ACC112 (cell line): ENCODE data around the gene VSX2.

ENCODE experiments used
- H2AFZ ChIP-seq: fragments of 200-600 bp; sonication (generic); one replicate; pipeline ENCODE4 v1.6.0; 2017; ENCODE audit warnings: antibody characterized with exemption, low read length; ENCODE audit not compliant: unreplicated experiment
- H3K27ac ChIP-seq: fragments of 200-600 bp; sonication (generic); 2 replicates; pipeline ENCODE4 v1.5.1; 2014; ENCODE audit warnings: low read depth, mild to moderate bottlenecking, antibody characterized with exemption, low read length, moderate library complexity
- H3K27me3 ChIP-seq: fragments of 200-600 bp; sonication (generic); 2 replicates; pipeline ENCODE4 v1.6.1; 2014; ENCODE audit warnings: mild to moderate bottlenecking, antibody characterized with exemption, low read length, moderate library complexity, mixed read lengths; ENCODE audit not compliant: insufficient read depth
- H3K36me3 ChIP-seq: fragments of 200-600 bp; sonication (generic); 2 replicates; pipeline ENCODE4 v1.6.1; 2016; ENCODE audit warnings: mild to moderate bottlenecking, antibody characterized with exemption, low read length, moderate library complexity, mixed read lengths; ENCODE audit not compliant: insufficient read depth
- H3K4me1 ChIP-seq: fragments of 200-600 bp; sonication (generic); one replicate; pipeline ENCODE4 v1.6.1; 2016; ENCODE audit warnings: low read length, mixed read lengths; ENCODE audit not compliant: insufficient read depth, unreplicated experiment, control insufficient read depth
- H3K4me3 ChIP-seq: fragments of 200-600 bp; sonication (generic); 2 replicates; pipeline ENCODE4 v1.5.1; 2014; ENCODE audit warnings: mild to moderate bottlenecking, low read depth, low read length
- H3K79me2 ChIP-seq: fragments of 200-600 bp; sonication (generic); one replicate; pipeline ENCODE4 v1.6.0; 2016; ENCODE audit warnings: low read length; ENCODE audit not compliant: control insufficient read depth, unreplicated experiment, insufficient read depth

The VSX2 gene

DNA sequence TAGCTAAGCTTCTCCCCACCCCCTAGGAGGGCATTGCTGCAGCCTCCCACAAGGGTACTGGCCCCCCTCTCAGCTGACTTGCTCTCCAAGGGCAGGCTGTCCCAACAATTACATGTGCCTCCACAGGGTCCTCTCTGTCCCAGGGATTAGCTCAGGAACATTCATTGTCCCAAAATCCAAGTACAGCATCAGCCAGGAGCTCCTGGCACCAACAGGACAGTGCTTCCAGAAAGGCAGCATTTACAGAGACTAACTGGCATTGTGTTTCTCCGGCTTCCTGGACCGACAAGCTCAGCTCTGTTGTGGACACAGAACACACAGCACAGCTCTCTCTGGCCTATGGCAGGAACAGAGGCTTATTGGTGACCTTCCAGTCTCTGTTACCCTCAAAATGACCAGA lies 41.8 kb downstream of the VSX2 start:
- H3K27me3 ChIP-seq, result no peaks in the 10 kb centered on the region
- H3K27ac ChIP-seq, result no peak overlapping the region
- H3K79me2 ChIP-seq, result no peaks in the 10 kb centered on the region
- H3K4me1 ChIP-seq, result no peaks in the 10 kb centered on the region
- no peak overlapping the region for H2AFZ ChIP-seq
- H3K36me3 ChIP-seq, result peaks cover 17% of the 10 kb centered on the region
- H3K4me3 ChIP-seq, result no peak overlapping the region

DNA sequence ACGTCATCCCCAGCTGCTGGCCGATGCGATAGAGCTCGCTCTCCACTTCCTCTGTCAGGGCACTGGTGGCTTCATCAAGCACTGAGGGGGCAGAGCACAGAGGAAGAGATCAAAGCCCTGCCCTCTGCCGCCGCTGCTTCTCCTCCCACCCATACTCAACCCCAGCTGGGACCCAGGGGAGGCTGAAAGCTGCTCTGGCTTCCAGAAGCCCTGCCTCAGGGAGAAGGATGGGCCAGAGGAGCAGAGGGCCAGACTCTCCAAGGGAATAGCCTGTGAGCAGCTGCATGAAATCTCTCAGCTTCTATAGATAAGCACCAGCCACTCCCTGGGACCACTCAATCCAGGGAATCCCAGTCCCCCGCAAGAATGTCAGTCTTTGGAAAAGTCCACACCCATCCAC lies 47.5 kb downstream of the VSX2 start:
- Histone ChIP-seq H3K27me3 (no peaks in the 10 kb centered on the region), H3K27ac (no peak overlapping the region), H3K79me2 (no peaks in the 10 kb centered on the region), H3K36me3 (peaks cover 15% of the 10 kb centered on the region), H2AFZ (no peak overlapping the region), H3K4me3 (no peak overlapping the region), H3K4me1 (no peaks in the 10 kb centered on the region)

DNA sequence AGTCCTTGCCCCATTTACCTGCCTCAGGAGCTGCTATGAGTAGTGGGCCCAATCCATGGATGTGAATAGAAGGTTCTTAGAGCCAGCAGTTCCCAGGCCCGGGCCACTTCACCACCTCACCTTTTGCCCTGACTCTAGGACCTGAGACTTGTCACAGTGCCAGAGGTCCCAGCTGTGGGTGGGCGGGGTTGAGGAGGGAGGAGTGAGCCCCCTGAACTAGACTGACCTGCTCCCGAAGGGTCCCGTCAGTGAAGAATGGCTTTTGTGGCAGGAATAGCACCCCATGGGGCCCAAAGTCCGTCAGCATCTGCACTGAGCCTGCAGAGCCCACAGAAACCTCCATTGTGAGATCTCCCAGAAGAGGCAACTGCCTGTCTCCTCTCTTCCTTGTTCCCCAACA lies 50.6 kb downstream of the VSX2 start:
- H3K4me3 ChIP-seq, result no peak overlapping the region
- H3K27me3 ChIP-seq, result no peaks in the 10 kb centered on the region
- H3K79me2 ChIP-seq, result peaks cover 3% of the 10 kb centered on the region
- H3K27ac ChIP-seq, result no peak overlapping the region
- no peaks in the 10 kb centered on the region for H3K4me1 ChIP-seq
- peaks cover 10% of the 10 kb centered on the region for H3K36me3 ChIP-seq
- H2AFZ ChIP-seq, result no peak overlapping the region

DNA sequence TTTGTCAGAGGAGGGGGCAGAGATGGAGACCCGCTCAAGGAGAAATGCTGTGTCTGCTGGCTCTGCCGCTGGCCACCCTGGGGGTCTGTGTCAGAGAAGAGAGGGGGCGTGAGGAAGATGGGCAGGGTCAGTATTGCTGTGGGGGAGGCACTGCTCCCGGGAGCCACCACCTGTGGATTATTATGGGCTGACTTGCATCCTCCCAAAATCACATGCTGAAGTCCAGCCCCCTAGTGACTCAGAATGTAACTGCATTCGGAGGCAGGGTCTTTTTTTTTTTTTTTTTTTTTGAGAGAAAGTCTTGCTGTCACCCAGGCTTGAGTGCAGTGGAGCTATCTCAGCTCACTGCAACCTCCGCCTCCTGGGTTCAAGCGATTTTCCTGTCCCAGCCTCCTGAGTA lies 51.2 kb downstream of the VSX2 start:
- Histone ChIP-seq H3K4me1 (no peaks in the 10 kb centered on the region), H3K36me3 (peaks cover 7% of the 10 kb centered on the region), H3K79me2 (peaks cover 3% of the 10 kb centered on the region), H3K4me3 (no peak overlapping the region), H3K27me3 (no peaks in the 10 kb centered on the region), H2AFZ (no peak overlapping the region), H3K27ac (no peak overlapping the region)

DNA sequence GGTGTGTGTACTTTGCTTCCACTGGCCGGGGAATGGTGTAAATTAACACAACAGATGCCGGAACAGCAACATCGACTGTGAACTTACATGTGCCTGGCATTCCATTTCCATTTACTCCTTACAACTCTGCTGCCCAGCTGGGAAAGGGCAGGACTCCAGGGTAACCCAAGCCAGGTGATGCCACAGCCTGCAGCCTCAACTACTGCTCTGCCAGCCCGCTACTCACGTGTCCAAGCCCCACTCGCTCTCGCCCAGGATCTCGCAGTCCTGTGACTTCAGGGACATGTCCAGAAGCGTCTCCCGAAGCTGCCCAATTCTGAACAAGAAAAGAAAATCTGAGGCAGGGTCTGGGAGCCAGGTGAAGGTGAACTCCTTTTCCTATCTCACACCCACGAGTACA lies 52.8 kb downstream of the VSX2 start:
- peaks cover 3% of the 10 kb centered on the region for H3K79me2 ChIP-seq
- no peak overlapping the region for H3K27ac ChIP-seq
- peaks cover 3% of the 10 kb centered on the region; the same call in 1 of the 2 replicates for H3K36me3 ChIP-seq
- H3K4me3 ChIP-seq, result no peak overlapping the region
- no peaks in the 10 kb centered on the region for H3K4me1 ChIP-seq
- no peak overlapping the region for H2AFZ ChIP-seq
- no peaks in the 10 kb centered on the region for H3K27me3 ChIP-seq

DNA sequence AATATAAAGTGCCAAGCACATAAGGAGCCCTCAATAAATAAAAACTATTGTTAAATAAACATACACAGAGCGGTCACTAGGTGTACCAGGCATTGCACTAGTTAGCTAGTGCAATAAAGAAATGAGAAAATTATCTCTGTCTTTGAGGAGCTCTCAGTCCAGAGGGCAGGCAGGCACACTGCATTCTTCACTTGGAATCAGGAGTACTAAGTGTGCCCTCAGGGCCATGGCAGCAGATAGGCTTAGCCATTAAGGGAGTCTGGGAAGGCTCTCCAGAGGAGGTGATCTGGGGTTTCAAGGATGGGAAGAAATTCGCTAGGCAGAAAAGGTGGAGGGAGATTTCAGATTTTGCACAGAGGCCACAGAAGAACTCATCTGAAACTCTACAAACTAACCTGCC lies 54.4 kb downstream of the VSX2 start:
- Histone ChIP-seq H3K4me1 (no peaks in the 10 kb centered on the region), H3K36me3 (peaks cover 4% of the 10 kb centered on the region; the same call in 1 of the 2 replicates), H3K27me3 (no peaks in the 10 kb centered on the region), H3K4me3 (no peak overlapping the region), H3K79me2 (peaks cover 6% of the 10 kb centered on the region), H3K27ac (no peak overlapping the region), H2AFZ (no peak overlapping the region)

DNA sequence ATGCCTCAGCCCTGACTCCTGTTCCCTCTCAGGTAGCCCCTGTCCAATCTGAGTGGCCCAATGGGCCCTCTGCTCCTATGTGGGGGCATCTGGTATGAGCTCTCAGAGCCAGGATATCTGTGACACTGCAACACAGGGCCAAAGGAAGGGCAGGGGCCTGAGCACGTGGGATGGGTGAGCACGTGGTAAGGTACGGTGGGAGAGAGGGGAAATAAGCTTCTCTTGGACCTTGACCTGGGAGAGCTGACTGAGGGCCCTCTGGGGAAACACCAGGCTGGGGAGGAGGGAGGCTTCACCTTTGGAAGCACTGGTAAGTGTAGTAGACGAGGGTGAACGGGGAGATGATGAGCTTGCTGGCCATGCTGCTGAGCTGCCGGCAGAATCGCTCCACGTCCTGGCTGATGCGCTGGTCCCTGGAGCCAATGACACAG lies 56.8 kb downstream of the VSX2 start:
- Histone ChIP-seq H3K4me3 (no peak overlapping the region), H3K79me2 (peaks cover 19% of the 10 kb centered on the region), H3K4me1 (no peaks in the 10 kb centered on the region), H3K27ac (no peak overlapping the region), H2AFZ (no peak overlapping the region), H3K27me3 (no peaks in the 10 kb centered on the region), H3K36me3 (peaks cover 12% of the 10 kb centered on the region; the same call in 1 of the 2 replicates)

DNA sequence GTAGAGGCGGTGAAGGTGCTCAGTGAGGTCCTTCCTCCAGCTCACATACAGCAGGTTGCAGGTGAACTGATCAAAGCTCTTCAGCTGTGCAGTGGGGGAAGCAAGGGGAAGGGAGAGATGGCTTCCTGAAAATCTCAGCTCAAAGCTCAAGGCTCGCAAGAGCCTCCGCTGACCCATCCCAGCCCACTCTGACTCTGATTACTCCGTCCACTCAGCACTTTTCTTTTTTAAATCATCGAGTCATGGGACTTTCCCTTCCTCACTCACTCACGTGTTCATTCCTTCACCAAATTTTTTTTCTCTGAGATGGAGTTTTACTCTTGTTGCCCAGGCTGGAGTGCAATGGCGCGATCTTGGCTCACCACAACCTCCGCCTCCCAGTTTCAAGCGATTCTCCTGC lies 58.7 kb downstream of the VSX2 start:
- no peaks in the 10 kb centered on the region for H3K27me3 ChIP-seq
- peaks cover 10% of the 10 kb centered on the region; the same call in 1 of the 2 replicates for H3K36me3 ChIP-seq
- no peak overlapping the region for H2AFZ ChIP-seq
- H3K27ac ChIP-seq, result no peak overlapping the region
- peaks cover 33% of the 10 kb centered on the region for H3K79me2 ChIP-seq
- no peak overlapping the region for H3K4me3 ChIP-seq
- H3K4me1 ChIP-seq, result peaks cover 4% of the 10 kb centered on the region

DNA sequence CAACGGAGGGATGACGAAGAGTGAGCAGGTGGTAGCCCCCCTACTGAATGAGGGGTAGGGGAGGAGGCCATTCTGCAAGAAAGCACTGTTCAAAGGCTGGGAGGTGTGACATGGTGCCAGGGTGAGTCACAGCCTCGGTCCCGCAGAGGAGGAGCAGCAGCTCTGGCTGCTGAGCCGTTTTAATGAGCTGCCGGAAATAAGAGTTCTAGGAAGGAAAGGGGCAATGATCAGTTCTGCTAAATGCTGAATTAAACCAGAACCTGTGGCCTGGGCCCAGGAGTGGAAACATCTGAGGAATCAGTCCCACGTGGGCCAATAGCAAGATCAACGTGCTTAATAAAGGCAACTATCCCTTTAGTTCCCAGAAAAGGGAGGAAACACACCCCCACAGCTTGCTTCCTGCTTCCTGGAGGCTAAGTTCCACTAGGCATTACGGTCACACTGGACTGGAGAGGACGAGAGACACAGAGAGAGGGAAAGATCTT lies 59.9 kb downstream of the VSX2 start:
- Histone ChIP-seq H2AFZ (no peak overlapping the region), H3K27ac (0 out of 2 replicates have a peak overlapping the region, but pooled peaks have one; percentile 18), H3K27me3 (no peaks in the 10 kb centered on the region), H3K4me3 (no peak overlapping the region), H3K36me3 (peaks cover 10% of the 10 kb centered on the region; the same call in 1 of the 2 replicates), H3K79me2 (peaks cover 30% of the 10 kb centered on the region), H3K4me1 (peaks cover 4% of the 10 kb centered on the region)

DNA sequence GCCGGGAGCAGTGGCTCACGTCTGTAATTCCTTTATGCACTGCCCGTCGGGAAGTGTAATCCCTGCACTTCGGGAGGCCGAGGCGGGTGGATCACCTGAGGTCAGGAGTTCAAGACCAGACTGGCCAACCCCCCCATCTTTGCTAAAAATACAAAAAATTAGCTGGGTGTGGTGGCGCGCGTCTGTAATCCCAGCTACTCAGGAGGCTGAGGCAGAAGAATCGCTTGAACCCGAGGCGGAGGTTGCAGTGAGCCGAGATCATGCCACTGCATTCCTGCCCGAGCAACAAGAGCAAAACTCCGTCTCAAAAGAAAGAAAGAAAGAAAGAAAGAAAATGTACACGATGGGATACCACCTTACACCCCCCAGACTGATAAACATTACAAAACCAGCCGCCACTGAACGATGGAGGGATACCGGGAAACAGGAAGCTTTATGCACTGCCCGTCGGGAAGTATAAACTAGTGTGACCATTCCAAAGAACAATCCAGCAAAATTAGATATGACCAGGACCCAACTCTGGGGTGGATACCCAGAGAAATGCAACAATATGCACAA lies 62.4 kb downstream of the VSX2 start:
- Histone ChIP-seq H3K27ac (peak overlapping the region; percentile 48; the same call in 1 of the 2 replicates), H3K36me3 (peaks cover 10% of the 10 kb centered on the region; the same call in 1 of the 2 replicates), H3K27me3 (no peaks in the 10 kb centered on the region), H3K4me1 (peaks cover 4% of the 10 kb centered on the region), H3K79me2 (peaks cover 30% of the 10 kb centered on the region), H2AFZ (peak overlapping the region; percentile 96), H3K4me3 (peak overlapping the region; percentile 97)

DNA sequence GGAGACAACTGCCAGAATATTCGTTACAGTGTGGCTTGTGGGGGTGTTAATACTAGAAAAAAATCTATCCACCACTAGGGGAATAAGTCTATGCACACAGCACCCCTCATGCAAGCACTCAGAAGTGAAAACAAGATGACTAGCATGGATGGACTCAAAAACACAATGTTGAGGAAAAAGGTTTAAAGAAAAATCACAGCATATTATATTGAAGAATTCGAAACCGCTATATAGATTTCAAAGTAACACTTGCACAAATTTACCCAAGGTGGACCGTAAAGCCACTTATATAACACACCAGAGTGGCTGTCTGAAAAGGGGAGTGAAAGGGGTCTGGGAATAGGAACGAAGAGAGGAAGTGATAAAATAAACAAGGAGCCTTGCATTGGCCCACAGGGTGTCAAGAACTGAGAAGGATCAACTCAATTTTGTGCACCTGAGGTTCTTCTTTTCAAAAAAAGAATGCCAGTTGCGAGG lies 62.9 kb downstream of the VSX2 start:
- H3K27ac ChIP-seq, result peak overlapping the region; percentile 48
- H3K36me3 ChIP-seq, result peaks cover 10% of the 10 kb centered on the region; the same call in 1 of the 2 replicates
- H3K4me3 ChIP-seq, result peak overlapping the region; percentile 97
- H2AFZ ChIP-seq, result peak overlapping the region; percentile 96
- H3K79me2 ChIP-seq, result peaks cover 30% of the 10 kb centered on the region
- peaks cover 4% of the 10 kb centered on the region for H3K4me1 ChIP-seq
- no peaks in the 10 kb centered on the region for H3K27me3 ChIP-seq
